ENCODE data around the gene SRC.

SRC gene

DNA sequence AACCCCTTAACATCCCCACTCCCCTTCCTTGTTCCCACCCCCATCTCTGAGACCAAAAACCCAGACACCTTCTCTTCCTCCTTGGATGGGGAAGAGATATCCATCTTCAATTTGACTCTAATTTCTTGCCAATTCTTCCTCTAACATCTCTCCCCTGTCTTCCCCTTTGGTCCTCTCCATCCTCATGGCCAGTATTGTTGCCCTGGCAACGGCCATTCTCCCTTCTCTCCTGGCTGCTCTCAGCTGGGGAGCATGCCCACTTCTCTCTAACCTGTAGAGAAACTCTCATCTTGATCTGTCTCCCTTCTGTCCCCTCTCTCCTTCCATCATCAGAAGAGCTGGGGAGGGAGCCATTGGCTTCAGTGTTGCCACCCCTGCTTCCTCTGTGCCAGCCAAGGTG lies 86.7 kb downstream of the SRC start:
- H3K27ac ChIP-seq: no peak overlapping the region
- H3K27me3 ChIP-seq (replicated peaks): peaks cover 15% of the 10 kb centered on the region
- no peaks in the 10 kb centered on the region for H3K36me3 ChIP-seq (replicated peaks)
- H3K4me3 ChIP-seq (ENCODE audit: low read depth, low read length): no peak overlapping the region
- no peak for DNase-seq
- TF ChIP-seq, protein P1, sequence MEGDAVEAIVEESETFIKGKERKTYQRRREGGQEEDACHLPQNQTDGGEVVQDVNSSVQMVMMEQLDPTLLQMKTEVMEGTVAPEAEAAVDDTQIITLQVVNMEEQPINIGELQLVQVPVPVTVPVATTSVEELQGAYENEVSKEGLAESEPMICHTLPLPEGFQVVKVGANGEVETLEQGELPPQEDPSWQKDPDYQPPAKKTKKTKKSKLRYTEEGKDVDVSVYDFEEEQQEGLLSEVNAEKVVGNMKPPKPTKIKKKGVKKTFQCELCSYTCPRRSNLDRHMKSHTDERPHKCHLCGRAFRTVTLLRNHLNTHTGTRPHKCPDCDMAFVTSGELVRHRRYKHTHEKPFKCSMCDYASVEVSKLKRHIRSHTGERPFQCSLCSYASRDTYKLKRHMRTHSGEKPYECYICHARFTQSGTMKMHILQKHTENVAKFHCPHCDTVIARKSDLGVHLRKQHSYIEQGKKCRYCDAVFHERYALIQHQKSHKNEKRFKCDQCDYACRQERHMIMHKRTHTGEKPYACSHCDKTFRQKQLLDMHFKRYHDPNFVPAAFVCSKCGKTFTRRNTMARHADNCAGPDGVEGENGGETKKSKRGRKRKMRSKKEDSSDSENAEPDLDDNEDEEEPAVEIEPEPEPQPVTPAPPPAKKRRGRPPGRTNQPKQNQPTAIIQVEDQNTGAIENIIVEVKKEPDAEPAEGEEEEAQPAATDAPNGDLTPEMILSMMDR (IDR thresholded peaks at IDR 0.05; ENCODE audit: low read depth, low read length, missing control alignments): no peak
- in situ Hi-C loops (cut with HindIII; ENCODE audit: low pct_ligation_motif_present, low sequenced_read_pairs): no loop called here

DNA sequence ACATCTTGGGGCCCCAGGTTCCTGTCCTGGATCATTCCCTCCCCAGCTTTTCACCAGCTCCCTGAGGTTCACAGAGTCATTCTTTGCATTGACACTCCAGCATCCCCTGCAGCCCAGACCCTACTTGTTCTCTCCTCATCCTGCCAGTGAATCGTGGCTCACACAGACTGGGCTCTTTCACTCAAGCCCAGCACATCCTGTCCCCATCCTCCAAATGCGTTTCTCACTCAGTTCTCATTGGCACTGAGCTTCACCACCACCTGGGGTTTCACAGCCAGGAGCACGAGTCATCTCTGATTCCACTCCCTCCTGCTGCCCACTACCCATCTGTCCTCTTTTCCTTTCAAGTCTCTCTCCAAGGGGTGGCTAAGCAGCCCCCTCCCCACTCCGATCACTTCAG lies 89.7 kb downstream of the SRC start:
- TF ChIP-seq, protein P1 (IDR thresholded peaks at IDR 0.05; ENCODE audit: low read depth, low read length, missing control alignments): no peak
- no peak overlapping the region for H3K27ac ChIP-seq
- no peak overlapping the region for H3K4me3 ChIP-seq (ENCODE audit: low read depth, low read length)
- in situ Hi-C loops (cut with HindIII; ENCODE audit: low pct_ligation_motif_present, low sequenced_read_pairs): no loop called here
- H3K27me3 ChIP-seq (replicated peaks): peaks cover 8% of the 10 kb centered on the region
- no peaks in the 10 kb centered on the region for H3K36me3 ChIP-seq (replicated peaks)
- no peak for DNase-seq

DNA sequence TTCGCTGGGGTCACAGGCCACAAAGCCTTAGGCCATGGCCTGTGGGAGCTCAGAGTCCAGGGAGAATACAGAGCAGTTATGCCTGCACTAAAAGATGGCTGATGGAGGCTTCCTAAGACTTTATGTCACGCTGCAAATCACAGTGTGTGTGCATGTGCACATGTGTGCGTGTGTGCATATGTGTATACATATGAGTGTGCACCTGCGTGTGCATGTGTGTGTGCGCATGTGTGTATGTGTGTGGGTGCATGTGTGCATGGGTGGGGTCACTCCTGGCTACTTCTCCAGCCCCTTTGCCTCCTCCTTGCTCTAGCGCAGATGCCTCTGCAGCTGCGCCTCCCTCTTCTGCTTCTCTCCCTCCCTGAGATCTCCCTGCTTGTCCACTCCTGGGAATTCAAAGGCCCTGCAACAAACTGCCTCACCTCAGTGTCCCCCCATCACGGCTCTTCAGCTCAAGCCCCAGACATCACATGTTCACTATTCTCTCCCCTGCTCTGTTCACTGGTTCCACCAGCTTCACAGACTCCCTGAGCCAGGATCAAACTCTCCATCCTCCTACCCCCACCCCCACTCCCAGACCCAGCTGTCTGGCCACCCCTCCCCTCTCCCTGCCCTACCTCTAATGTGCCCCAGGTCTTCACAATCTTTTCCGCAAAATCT lies 90.7 kb downstream of the SRC start:
- no peak for DNase-seq
- Histone ChIP-seq H3K36me3 (replicated peaks) (no peaks in the 10 kb centered on the region), H3K27ac (no peak overlapping the region), H3K27me3 (replicated peaks) (peaks cover 9% of the 10 kb centered on the region), H3K4me3 (ENCODE audit: low read depth, low read length) (no peak overlapping the region)
- TF ChIP-seq, protein P1 (IDR thresholded peaks at IDR 0.05; ENCODE audit: low read depth, low read length, missing control alignments): no peak
- in situ Hi-C loops (cut with HindIII; ENCODE audit: low pct_ligation_motif_present, low sequenced_read_pairs): no loop called here

DNA sequence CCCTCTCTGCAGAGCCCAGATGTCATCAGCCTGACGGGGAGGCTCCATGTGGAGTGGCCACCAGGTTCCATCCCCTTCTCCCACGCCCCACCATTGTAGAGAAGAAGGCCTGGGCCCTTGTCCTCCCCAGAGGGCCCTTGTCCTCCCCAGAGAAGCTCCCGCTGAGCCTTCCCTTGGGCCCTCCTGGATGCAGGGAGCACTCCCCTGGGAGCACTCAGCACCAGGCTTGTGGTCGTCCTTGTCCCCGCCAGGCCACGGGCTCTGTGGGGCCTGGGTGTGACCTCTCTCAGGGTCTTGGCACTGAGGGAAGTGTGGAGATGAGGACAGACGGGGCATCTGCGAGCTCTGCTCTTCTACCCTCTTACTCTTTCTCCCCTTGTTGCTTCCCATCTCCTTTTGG lies 91.7 kb downstream of the SRC start:
- in situ Hi-C loops (cut with HindIII; ENCODE audit: low pct_ligation_motif_present, low sequenced_read_pairs): no loop called here
- TF ChIP-seq, protein P1 (IDR thresholded peaks at IDR 0.05; ENCODE audit: low read depth, low read length, missing control alignments): no peak
- DNase-seq: no peak
- peaks cover 9% of the 10 kb centered on the region for H3K27me3 ChIP-seq (replicated peaks)
- no peak overlapping the region for H3K4me3 ChIP-seq (ENCODE audit: low read depth, low read length)
- H3K36me3 ChIP-seq (replicated peaks): no peaks in the 10 kb centered on the region
- H3K27ac ChIP-seq: no peak overlapping the region

DNA sequence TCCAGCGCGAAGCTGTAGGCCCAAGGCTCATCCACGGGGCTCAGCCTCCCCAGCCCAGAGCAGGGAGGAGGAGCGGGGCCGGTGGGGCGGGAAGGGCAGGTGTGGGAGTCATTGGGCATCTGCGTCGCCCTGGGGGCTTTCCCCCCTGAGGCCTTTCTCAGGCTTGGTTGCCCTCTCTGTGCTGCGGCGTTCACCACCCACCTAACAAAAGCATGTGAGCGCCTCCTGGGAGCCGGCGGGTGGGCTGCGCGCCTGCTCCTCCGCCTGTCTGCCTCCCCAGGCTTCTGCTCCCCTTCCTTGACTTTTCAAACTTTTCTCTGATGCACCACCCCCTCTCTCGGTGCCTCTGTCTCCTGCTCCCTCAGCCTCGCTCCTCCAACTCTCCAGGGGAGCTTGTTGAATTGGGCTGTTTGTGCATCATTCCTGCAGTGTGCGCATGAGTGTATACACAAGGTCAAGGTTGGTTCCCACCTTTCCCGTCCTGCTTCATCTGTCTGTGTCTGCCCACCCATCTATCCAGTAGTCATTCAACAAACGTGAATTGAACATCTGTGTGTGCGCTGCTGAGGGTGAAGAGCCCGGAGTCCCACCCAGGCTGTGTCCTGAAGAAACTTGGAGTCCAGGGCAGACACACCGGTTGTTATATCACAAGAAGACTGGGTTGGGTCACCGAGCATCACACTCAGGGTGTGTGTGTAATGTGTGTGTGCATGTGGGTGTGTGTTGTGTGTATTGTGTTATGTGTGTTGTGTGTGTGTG lies 92.7 kb downstream of the SRC start:
- in situ Hi-C loops (cut with HindIII; ENCODE audit: low pct_ligation_motif_present, low sequenced_read_pairs): no loop called here
- TF ChIP-seq, protein P1 (IDR thresholded peaks at IDR 0.05; ENCODE audit: low read depth, low read length, missing control alignments): no peak
- Histone ChIP-seq H3K27me3 (replicated peaks) (peaks cover 5% of the 10 kb centered on the region), H3K36me3 (replicated peaks) (no peaks in the 10 kb centered on the region), H3K4me3 (ENCODE audit: low read depth, low read length) (no peak overlapping the region), H3K27ac (no peak overlapping the region)
- no peak for DNase-seq

Measured in brain microvascular endothelial cell (primary cell).